HepG2 (cell line): ENCODE measurements around the gene NOC4L.

Experiments
- ADNP ChIP-seq: sonication (generic); formaldehyde crosslinking; IDR thresholded peaks from 2 replicates; pipeline ENCODE4 v1.4.0; 2020; ENCODE audit warnings: missing genetic modification reagents
- CREB1 ChIP-seq, 2 experiments: fragments of 450-650 bp in 1 of 2; IDR thresholded peaks; 2 replicates each; pipeline ENCODE4 v1.6.1; 2016 to 2017; ENCODE audit warnings: control low read depth in 1 of 2, mild to moderate bottlenecking in 1 of 2, missing compliant biosample characterization in 1 of 2, missing genetic modification characterization in 1 of 2
- CTCF ChIP-seq: sonication (generic); formaldehyde crosslinking; IDR thresholded peaks from 2 replicates; pipeline ENCODE4 v1.5.0; 2020; ENCODE audit warnings: mild to moderate bottlenecking, missing genetic modification reagents, moderate library complexity
- ELF4 ChIP-seq: sonication (generic); formaldehyde crosslinking; IDR thresholded peaks from 2 replicates; pipeline ENCODE4 v1.5.0; 2020; ENCODE audit warnings: missing genetic modification reagents, mild to moderate bottlenecking, moderate library complexity, borderline replicate concordance
- ESRRA ChIP-seq: sonication (generic); formaldehyde crosslinking; IDR thresholded peaks from 2 replicates; pipeline ENCODE4 v1.5.1; 2020; ENCODE audit warnings: mild to moderate bottlenecking, low read depth, missing genetic modification reagents
- EZH2 ChIP-seq: conservative IDR thresholded peaks from 2 replicates; pipeline ENCODE4 v1.6.1; 2012; ENCODE audit warnings: mild to moderate bottlenecking, low read depth, low read length, moderate library complexity
- MEF2D ChIP-seq: sonication (generic); formaldehyde crosslinking; IDR thresholded peaks from 2 replicates; pipeline ENCODE4 v1.5.1; 2020; ENCODE audit warnings: mild to moderate bottlenecking, missing genetic modification reagents
- NFYB ChIP-seq: sonication (generic); formaldehyde crosslinking; IDR thresholded peaks from 2 replicates; pipeline ENCODE4 v1.4.0; 2020; ENCODE audit warnings: missing genetic modification reagents
- SMARCC2 ChIP-seq: fragments of 450-650 bp; IDR thresholded peaks from 2 replicates; pipeline ENCODE4 v1.6.1; 2017; ENCODE audit warnings: antibody characterized with exemption, mild to moderate bottlenecking

GRCh38 chr12:132145334-132145733, 1.1 kb downstream of the NOC4L start:
- TF ChIP-seq NFYB (CRISPR knock-in tag), result no peak
- TF ChIP-seq MEF2D (CRISPR knock-in tag), result no peak
- no peak for TF ChIP-seq CTCF (CRISPR knock-in tag)
- TF ChIP-seq ESRRA (CRISPR knock-in tag), result no peak
- TF ChIP-seq SMARCC2, result no peak
- TF ChIP-seq ELF4, result no peak
- no peak for TF ChIP-seq CREB1 (IDR thresholded peaks at IDR 0.05)
- no peak for TF ChIP-seq CREB1 (CRISPR knock-in tag; IDR thresholded peaks at IDR 0.05)
- no peak for TF ChIP-seq EZH2
- TF ChIP-seq ADNP (CRISPR knock-in tag), result no peak
